ENCODE data around the gene NOX5. TPM values are rescaled to one million over a fixed set of nuclear protein-coding genes. Genes with fewer than 3 reads are reported as not detected.

The NOX5 gene
- total RNA-seq, 2 donors from 2014 or later, result 0.26 TPM; not detected in 1

GRCh38 chr15:69076756-69077155 lies 62.3 kb downstream of the NOX5 start:
- DNase-seq (no peak), ATAC-seq (no peak)
- intact Hi-C loops (cut with DNase I), result no loop called here
- TF ChIP-seq CTCF (IDR thresholded peaks at IDR 0.05) (no peak), POLR2A (IDR thresholded peaks at IDR 0.05) (no peak)
- Histone ChIP-seq H3K27me3 (no peaks in the 10 kb centered on the region), H3K27ac (no peak overlapping the region), H3K4me3 (no peak overlapping the region), H3K4me1 (peaks cover 23% of the 10 kb centered on the region), H3K9me3 (no peaks in the 10 kb centered on the region), H3K36me3 (replicated peaks in 1 of 2; ENCODE audit: insufficient read depth in 1 of 2, low read depth in 2 of 2) (no peaks in the 10 kb centered on the region)
- 82 to 91% methylated on average over 1 of the region's 1 CpG for WGBS, 2 donors

- Histone ChIP-seq H3K36me3 (replicated peaks in 1 of 2; ENCODE audit: insufficient read depth in 1 of 2, low read depth in 2 of 2) (no peaks in the 10 kb centered on the region), H3K9me3 (no peaks in the 10 kb centered on the region), H3K27me3 (no peaks in the 10 kb centered on the region), H3K4me3 (no peak overlapping the region), H3K27ac (no peak overlapping the region), H3K4me1 (peaks cover 30% of the 10 kb centered on the region)
- no peak for TF ChIP-seq CTCF (IDR thresholded peaks at IDR 0.05)
- TF ChIP-seq POLR2A (IDR thresholded peaks at IDR 0.05), result no peak
- intact Hi-C loops (cut with DNase I), result no loop called here
- ATAC-seq (no peak), DNase-seq (no peak)
- WGBS, 2 donors, result 87 to 91% methylated on average over 8 of the region's 8 CpGs
These were observed 64.1 kb downstream of the NOX5 start for GRCh38 chr15:69078638-69079037.

GRCh38 chr15:69080295-69081248 lies 66.1 kb downstream of the NOX5 start:
- 60 to 66% methylated on average over 8 of the region's 8 CpGs for WGBS, 2 donors
- Histone ChIP-seq H3K27me3 (no peaks in the 10 kb centered on the region), H3K27ac (no peak overlapping the region), H3K9me3 (no peaks in the 10 kb centered on the region), H3K4me3 (no peak overlapping the region), H3K4me1 (peaks cover 15% of the 10 kb centered on the region), H3K36me3 (replicated peaks in 1 of 2; ENCODE audit: insufficient read depth in 1 of 2, low read depth in 2 of 2) (no peaks in the 10 kb centered on the region)
- ATAC-seq (no peak), DNase-seq (no peak)
- intact Hi-C loops (cut with DNase I), result no loop called here
- TF ChIP-seq POLR2A (IDR thresholded peaks at IDR 0.05), result no peak
- no peak for TF ChIP-seq CTCF (IDR thresholded peaks at IDR 0.05)

GRCh38 chr15:69081310-69082004 lies 67.0 kb downstream of the NOX5 start:
- H3K9me3 ChIP-seq, result no peaks in the 10 kb centered on the region
- no peak overlapping the region for H3K4me3 ChIP-seq
- intact Hi-C loops (cut with DNase I), result no loop called here
- peaks cover 12% of the 10 kb centered on the region for H3K4me1 ChIP-seq
- no peaks in the 10 kb centered on the region for H3K27me3 ChIP-seq
- no peak for TF ChIP-seq POLR2A (IDR thresholded peaks at IDR 0.05)
- TF ChIP-seq CTCF (IDR thresholded peaks at IDR 0.05), result no peak
- WGBS, 2 donors, result 65 to 75% methylated on average over 10 of the region's 10 CpGs
- ATAC-seq (peak; percentile 39), DNase-seq (peak; percentile 26 to 54 (median 42))
- H3K36me3 ChIP-seq (replicated peaks in 1 of 2; ENCODE audit: insufficient read depth in 1 of 2, low read depth in 2 of 2), result no peaks in the 10 kb centered on the region
- peak overlapping the region in 2 of 4 donors; percentile 35 to 40 for H3K27ac ChIP-seq

All from body of pancreas (tissue), 4 donors.